OCI-LY7 (cell line): ENCODE data around the gene LRRC37A3.
"Not testable (repeated sequence)": the region's sequence is repeated elsewhere in the genome, so short reads cannot be mapped to it uniquely, and the experiment has no call there.

Experiments used
- CTCF ChIP-seq: fragments of 200-600 bp; sonication (generic); conservative IDR thresholded peaks from 2 replicates; pipeline ENCODE4 v1.5.1; 2014; ENCODE audit warnings: mild to moderate bottlenecking, antibody characterized with exemption, low read length, moderate library complexity, mixed read lengths
- EZH2phosphoT487 ChIP-seq: fragments of 200-600 bp; sonication (generic); IDR thresholded peaks from 2 replicates; pipeline ENCODE4 v1.6.1; 2018; ENCODE audit warnings: low read depth, borderline replicate concordance, mild to moderate bottlenecking, mixed run types, antibody characterized with exemption, low read length, moderate library complexity, mixed read lengths

DNA sequence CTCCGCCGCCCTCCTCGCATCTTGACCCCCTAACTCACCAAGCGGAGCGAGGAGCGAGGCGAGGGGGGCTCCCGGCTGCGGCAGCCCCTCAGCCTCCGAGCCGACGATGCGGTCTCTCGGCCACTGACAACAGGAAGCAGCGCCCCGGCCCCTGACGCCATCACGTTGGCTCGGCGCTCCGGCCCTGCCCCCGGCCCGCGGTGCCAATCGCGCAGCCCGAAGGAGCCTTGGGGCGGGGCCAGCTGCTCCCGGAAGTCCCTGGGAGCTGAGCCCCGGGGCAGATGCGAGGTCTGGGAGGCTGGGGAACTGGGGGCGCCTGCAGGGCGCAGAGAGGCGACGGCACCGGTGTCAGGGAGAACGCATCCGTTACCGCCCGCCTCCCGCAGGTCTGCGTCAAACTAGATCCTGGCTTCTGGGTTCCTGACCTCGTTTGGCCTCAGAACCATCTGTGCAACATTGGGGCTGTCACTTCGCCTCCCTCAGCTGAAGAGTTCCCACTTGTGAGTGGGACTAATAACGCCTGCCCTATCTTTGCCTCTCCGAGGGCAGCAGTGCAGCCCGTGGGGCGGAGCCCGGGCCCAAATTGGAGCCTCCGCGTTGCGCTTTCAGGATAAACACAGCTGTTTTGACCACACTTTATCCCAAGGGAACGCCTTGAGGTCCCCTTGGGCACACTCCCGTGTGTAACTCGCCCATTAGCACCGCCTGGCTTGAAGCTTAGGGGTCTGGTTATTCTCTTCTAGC, 82.1 kb downstream of the LRRC37A3 start:
- not testable (repeated sequence) for TF ChIP-seq CTCF, EZH2phosphoT487
